Sigmoid colon (tissue), 7 donors: Measurements from ENCODE around the gene GPC3. TPM values are rescaled to one million over a fixed set of nuclear protein-coding genes. Genes with fewer than 3 reads are reported as not detected.

Experiments used
- DNase-seq: peaks from one replicate; pipeline ENCODE4 v3.0.0-alpha.2; 2019
- H3K27ac ChIP-seq, 4 donors: fragments of 200-600 bp; sonication (generic); one replicate each; pipeline ENCODE4 v1.5.1; 2016 to 2019; ENCODE audit warnings: mild to moderate bottlenecking in 1 of 4
- H3K27me3 ChIP-seq, 3 donors: fragments of 200-600 bp; sonication (generic); one replicate each; pipeline ENCODE4 v1.5.1; 2019; ENCODE audit warnings: mild to moderate bottlenecking in 1 of 3
- H3K36me3 ChIP-seq, 4 donors: fragments of 200-600 bp; sonication (generic); one replicate each; pipeline ENCODE4 v1.5.1; 2016 to 2019
- H3K4me1 ChIP-seq, 4 donors: fragments of 200-600 bp; sonication (generic); one replicate each; pipeline ENCODE4 v1.5.1; 2017 to 2019
- H3K4me3 ChIP-seq, 4 donors: fragments of 200-600 bp; sonication (generic); one replicate each; pipeline ENCODE4 v1.5.1; 2017 to 2019; ENCODE audit warnings: mild to moderate bottlenecking in 2 of 4, moderate library complexity in 1 of 4
- H3K9me3 ChIP-seq, 4 donors: fragments of 200-600 bp in 3 of 4; sonication (generic) in 3 of 4; one replicate each; pipeline versions ENCODE4 v1.5.1 to v1.6.1; 2013 to 2019
- CTCF ChIP-seq, 4 experiments: fragments of 450-650 bp in 3 of 4; fragments of 200-600 bp in 1 of 4; IDR thresholded peaks; one replicate each; pipeline ENCODE4 v1.5.1; 2016 to 2019; ENCODE audit warnings: antibody characterized with exemption in 4 of 4, mild to moderate bottlenecking in 3 of 4, moderate library complexity in 2 of 4
- EP300 ChIP-seq, 4 donors: sonication (generic); formaldehyde crosslinking; IDR thresholded peaks; one replicate each; pipeline ENCODE4 v1.6.1; 2017; ENCODE audit warnings: antibody characterized with exemption in 4 of 4
- POLR2A ChIP-seq, 2 donors: fragments of 450-650 bp; IDR thresholded peaks; one replicate each; pipeline ENCODE4 v1.6.1; 2016; ENCODE audit warnings: antibody characterized with exemption in 2 of 2, mild to moderate bottlenecking in 2 of 2, moderate library complexity in 2 of 2
- POLR2AphosphoS5 ChIP-seq, 4 donors: sonication (generic); formaldehyde crosslinking; IDR thresholded peaks; one replicate each; pipeline ENCODE4 v1.6.1; 2017; ENCODE audit warnings: antibody characterized with exemption in 4 of 4
- WGBS, 2 donors: extraction: QIAGEN DNeasy Blood & Tissue Kit; methylation state at CpG; one replicate each; pipeline ENCODE4 v1.1.7; 2013; 5-methylcytosine and 5-hydroxymethylcytosine counted together
- intact Hi-C: fragments of 100-400 bp; cut with DNase I; formaldehyde crosslinking; loops from one replicate; pipeline ENCODE4 v1.15.1; 2023
- polyA plus RNA-seq, 3 donors: library from polyadenylated mRNA; stranded (reverse); fragments of 200-250 nt; gene quantifications; one replicate each; pipeline ENCODE4 v1.2.3, GENCODE V29; 2013
- total RNA-seq, 4 donors: library from RNA; depleted of rRNA; stranded (reverse); fragments of >200 nt; gene quantifications; one replicate each; pipeline ENCODE4 v1.1.0, GENCODE V29; 2016
- donor health status: healthy with polysubstance abuse.
- donor health status: Bipolar disorder and iron deficiency.
- donor health status: healthy.

GPC3 gene
- total and polyA plus RNA-seq, 7 donors, result 0.46 to 31.4 (median 2.7) TPM

GRCh38 chrX:133951098-133951497, 34.3 kb downstream of the GPC3 start:
- 42 to 82% methylated on average over 2 of the region's 2 CpGs for WGBS, 2 donors

GRCh38 chrX:133950214-133950613, 35.2 kb downstream of the GPC3 start:
- Histone ChIP-seq H3K9me3 (no peaks in the 10 kb centered on the region), H3K36me3 (no peaks in the 10 kb centered on the region), H3K27me3 (no peaks in the 10 kb centered on the region), H3K4me1 (no peaks in the 10 kb centered on the region), H3K4me3 (no peak overlapping the region), H3K27ac (no peak overlapping the region)
- no peak for DNase-seq
- TF ChIP-seq POLR2A (IDR thresholded peaks at IDR 0.05), result no peak
- TF ChIP-seq POLR2AphosphoS5 (IDR thresholded peaks at IDR 0.05), result no peak
- TF ChIP-seq EP300 (IDR thresholded peaks at IDR 0.05), result no peak
- TF ChIP-seq CTCF (IDR thresholded peaks at IDR 0.05), result no peak
- WGBS, 2 donors, result 40 to 70% methylated on average over 3 of the region's 3 CpGs
- intact Hi-C loops, result loop anchor here (10.0 kb wide), 1 partner anchor 75 kb away; no protein-coding TSS in a partner anchor

More at GRCh38 chrX:133951098-133951497, 34.3 kb downstream of the GPC3 start:
- no peak overlapping the region for H3K27ac ChIP-seq
- H3K36me3 ChIP-seq, result no peaks in the 10 kb centered on the region
- no peak for DNase-seq
- H3K27me3 ChIP-seq, result no peaks in the 10 kb centered on the region
- no peaks in the 10 kb centered on the region for H3K4me1 ChIP-seq
- no peaks in the 10 kb centered on the region for H3K9me3 ChIP-seq
- no peak for TF ChIP-seq POLR2AphosphoS5 (IDR thresholded peaks at IDR 0.05)
- TF ChIP-seq POLR2A (IDR thresholded peaks at IDR 0.05), result no peak
- TF ChIP-seq EP300 (IDR thresholded peaks at IDR 0.05), result no peak
- no peak for TF ChIP-seq CTCF (IDR thresholded peaks at IDR 0.05)
- intact Hi-C loops, result loop anchor here (10.0 kb wide), 1 partner anchor 74 kb away; no protein-coding TSS in a partner anchor
- no peak overlapping the region for H3K4me3 ChIP-seq

- WGBS, 2 donors, result 94 to 97% methylated on average over 1 of the region's 1 CpG
- Histone ChIP-seq H3K27ac (no peak overlapping the region), H3K9me3 (no peaks in the 10 kb centered on the region), H3K27me3 (no peaks in the 10 kb centered on the region), H3K4me3 (no peak overlapping the region), H3K36me3 (no peaks in the 10 kb centered on the region), H3K4me1 (no peaks in the 10 kb centered on the region)
- no peak for TF ChIP-seq POLR2A (IDR thresholded peaks at IDR 0.05)
- TF ChIP-seq EP300 (IDR thresholded peaks at IDR 0.05), result no peak
- TF ChIP-seq POLR2AphosphoS5 (IDR thresholded peaks at IDR 0.05), result no peak
- TF ChIP-seq CTCF (IDR thresholded peaks at IDR 0.05), result no peak
- intact Hi-C loops, result no loop called here
- DNase-seq, result no peak
These were observed 36.5 kb downstream of the GPC3 start for GRCh38 chrX:133948895-133949294.

- H3K4me3 ChIP-seq, result no peak overlapping the region
- no peaks in the 10 kb centered on the region for H3K9me3 ChIP-seq
- H3K36me3 ChIP-seq, result no peaks in the 10 kb centered on the region
- intact Hi-C loops, result no loop called here
- H3K27ac ChIP-seq, result no peak overlapping the region
- H3K27me3 ChIP-seq, result no peaks in the 10 kb centered on the region
- TF ChIP-seq EP300 (IDR thresholded peaks at IDR 0.05), result no peak
- no peak for TF ChIP-seq CTCF (IDR thresholded peaks at IDR 0.05)
- WGBS, 2 donors, result 93 to 100% methylated on average over 1 of the region's 1 CpG
- no peak for DNase-seq
- H3K4me1 ChIP-seq, result no peaks in the 10 kb centered on the region
These were observed 37.4 kb downstream of the GPC3 start for GRCh38 chrX:133947996-133948395.

GRCh38 chrX:133947022-133947421, 38.4 kb downstream of the GPC3 start:
- Histone ChIP-seq H3K4me3 (no peak overlapping the region), H3K4me1 (no peaks in the 10 kb centered on the region), H3K36me3 (no peaks in the 10 kb centered on the region), H3K27ac (no peak overlapping the region), H3K27me3 (no peaks in the 10 kb centered on the region), H3K9me3 (no peaks in the 10 kb centered on the region)
- DNase-seq, result no peak
- intact Hi-C loops, result no loop called here
- WGBS, 2 donors, result 49 to 70% methylated on average over 2 of the region's 2 CpGs
- no peak for TF ChIP-seq POLR2A (IDR thresholded peaks at IDR 0.05)
- no peak for TF ChIP-seq CTCF (IDR thresholded peaks at IDR 0.05)
- no peak for TF ChIP-seq EP300 (IDR thresholded peaks at IDR 0.05)
- TF ChIP-seq POLR2AphosphoS5 (IDR thresholded peaks at IDR 0.05), result no peak
